Measurements from ENCODE around the gene UBE2Q2.
"Not testable (repeated sequence)": the region's sequence is repeated elsewhere in the genome, so short reads cannot be mapped to it uniquely, and the experiment has no call there.

DNA sequence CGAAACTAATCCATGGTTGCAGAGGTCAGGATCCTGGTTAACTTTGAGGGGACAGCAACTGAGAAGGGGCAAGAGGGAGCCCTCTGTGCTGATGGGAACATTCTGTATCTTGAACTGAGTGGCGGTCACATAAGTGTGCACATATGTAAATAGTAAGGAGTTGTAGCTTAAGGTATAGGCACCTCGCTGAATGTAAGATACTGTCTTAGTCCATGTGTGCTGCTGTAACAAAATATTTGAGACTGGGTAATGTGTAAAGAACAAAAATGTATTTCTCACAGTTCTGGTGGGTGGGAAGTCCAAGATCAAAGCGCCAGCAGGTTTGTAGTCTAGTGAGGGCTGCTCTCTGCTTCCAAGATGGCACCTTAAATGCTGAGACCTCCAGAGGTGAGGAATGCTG is 42.8 kb upstream of the UBE2Q2 start:
- TF ChIP-seq, protein P1, sequence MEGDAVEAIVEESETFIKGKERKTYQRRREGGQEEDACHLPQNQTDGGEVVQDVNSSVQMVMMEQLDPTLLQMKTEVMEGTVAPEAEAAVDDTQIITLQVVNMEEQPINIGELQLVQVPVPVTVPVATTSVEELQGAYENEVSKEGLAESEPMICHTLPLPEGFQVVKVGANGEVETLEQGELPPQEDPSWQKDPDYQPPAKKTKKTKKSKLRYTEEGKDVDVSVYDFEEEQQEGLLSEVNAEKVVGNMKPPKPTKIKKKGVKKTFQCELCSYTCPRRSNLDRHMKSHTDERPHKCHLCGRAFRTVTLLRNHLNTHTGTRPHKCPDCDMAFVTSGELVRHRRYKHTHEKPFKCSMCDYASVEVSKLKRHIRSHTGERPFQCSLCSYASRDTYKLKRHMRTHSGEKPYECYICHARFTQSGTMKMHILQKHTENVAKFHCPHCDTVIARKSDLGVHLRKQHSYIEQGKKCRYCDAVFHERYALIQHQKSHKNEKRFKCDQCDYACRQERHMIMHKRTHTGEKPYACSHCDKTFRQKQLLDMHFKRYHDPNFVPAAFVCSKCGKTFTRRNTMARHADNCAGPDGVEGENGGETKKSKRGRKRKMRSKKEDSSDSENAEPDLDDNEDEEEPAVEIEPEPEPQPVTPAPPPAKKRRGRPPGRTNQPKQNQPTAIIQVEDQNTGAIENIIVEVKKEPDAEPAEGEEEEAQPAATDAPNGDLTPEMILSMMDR (IDR thresholded peaks at IDR 0.05): not testable (repeated sequence)
- not testable (repeated sequence) for TF ChIP-seq POLR2A (IDR thresholded peaks at IDR 0.05); POLR2AphosphoS5 (IDR thresholded peaks at IDR 0.05; ENCODE audit: insufficient read depth in 1 of 2, low read depth in 1 of 2)

Measured in vagina (tissue), 2 donors.